ENCODE results near the gene ANKRD12.

ANKRD12 gene

GRCh38 chr18:9196568-9196967 lies 60.0 kb downstream of the ANKRD12 start:
- no peak for TF ChIP-seq CTCF (IDR thresholded peaks at IDR 0.05; ENCODE audit: low read depth, low read length)
- no peak for DNase-seq (ENCODE audit: low read depth in 2 of 2)

GRCh38 chr18:9199681-9200080 lies 63.1 kb downstream of the ANKRD12 start:
- no peak overlapping the region for H3K4me3 ChIP-seq (replicated peaks in 1 of 2; ENCODE audit: low read depth in 2 of 2, low read length in 2 of 2)
- TF ChIP-seq CTCF (IDR thresholded peaks at IDR 0.05; ENCODE audit: low read depth, low read length) = no peak
- no peak for DNase-seq (ENCODE audit: low read depth in 2 of 2)

More at GRCh38 chr18:9196568-9196967, 60.0 kb downstream of the ANKRD12 start:
- no peak overlapping the region for H3K4me3 ChIP-seq (replicated peaks in 1 of 2; ENCODE audit: low read depth in 2 of 2, low read length in 2 of 2)

GRCh38 chr18:9201224-9201623 lies 64.6 kb downstream of the ANKRD12 start:
- TF ChIP-seq CTCF (IDR thresholded peaks at IDR 0.05; ENCODE audit: low read depth, low read length) = no peak
- no peak for DNase-seq (ENCODE audit: low read depth in 2 of 2)

GRCh38 chr18:9204659-9205058 lies 68.1 kb downstream of the ANKRD12 start:
- no peak for TF ChIP-seq CTCF (IDR thresholded peaks at IDR 0.05; ENCODE audit: low read depth, low read length)
- no peak for DNase-seq (ENCODE audit: low read depth in 2 of 2)
- H3K4me3 ChIP-seq (replicated peaks in 1 of 2; ENCODE audit: low read depth in 2 of 2, low read length in 2 of 2) = no peak overlapping the region

More at GRCh38 chr18:9201224-9201623, 64.6 kb downstream of the ANKRD12 start:
- no peak overlapping the region for H3K4me3 ChIP-seq (replicated peaks in 1 of 2; ENCODE audit: low read depth in 2 of 2, low read length in 2 of 2)

GRCh38 chr18:9206421-9206820 lies 69.8 kb downstream of the ANKRD12 start:
- DNase-seq (ENCODE audit: low read depth in 2 of 2) = no peak
- no peak for TF ChIP-seq CTCF (IDR thresholded peaks at IDR 0.05; ENCODE audit: low read depth, low read length)
- H3K4me3 ChIP-seq (replicated peaks in 1 of 2; ENCODE audit: low read depth in 2 of 2, low read length in 2 of 2) = no peak overlapping the region

GRCh38 chr18:9209279-9209678 lies 72.7 kb downstream of the ANKRD12 start:
- peak; percentile 63 to 71 for DNase-seq (ENCODE audit: low read depth in 2 of 2)
- no peak overlapping the region for H3K4me3 ChIP-seq (replicated peaks in 1 of 2; ENCODE audit: low read depth in 2 of 2, low read length in 2 of 2)
- TF ChIP-seq CTCF (IDR thresholded peaks at IDR 0.05; ENCODE audit: low read depth, low read length) = no peak

GRCh38 chr18:9210966-9211365 lies 74.4 kb downstream of the ANKRD12 start:
- no peak for TF ChIP-seq CTCF (IDR thresholded peaks at IDR 0.05; ENCODE audit: low read depth, low read length)
- no peak overlapping the region for H3K4me3 ChIP-seq (replicated peaks in 1 of 2; ENCODE audit: low read depth in 2 of 2, low read length in 2 of 2)
- DNase-seq (ENCODE audit: low read depth in 2 of 2) = peak in 1 of 2 donors; percentile 58
